Keratinocyte (primary cell): Measurements from ENCODE around the gene TBCC. TPM values are rescaled to one million over a fixed set of nuclear protein-coding genes. Genes with fewer than 3 reads are reported as not detected.
"Not testable (repeated sequence)": the region's sequence is repeated elsewhere in the genome, so short reads cannot be mapped to it uniquely, and the experiment has no call there.

Experiments used
- DNase-seq: peaks from one replicate; pipeline ENCODE4 v3.0.0-alpha.2; 2011; ENCODE audit warnings: low read depth, missing footprints, low spot score
- FAIRE-seq: peaks from 2 replicates; lab custom pipeline; 2011; peaks lifted over from hg19 to GRCh38; lab: Jason Lieb, UNC
- H2AFZ ChIP-seq: 2 replicates; pipeline ENCODE4 v1.6.0; 2012; ENCODE audit warnings: low read length, control low read depth, inconsistent platforms; ENCODE audit not compliant: control insufficient read depth
- H3K27ac ChIP-seq: 2 replicates; pipeline ENCODE4 v1.5.1; 2011; ENCODE audit warnings: low read length; ENCODE audit not compliant: control insufficient read depth, insufficient read depth
- H3K27me3 ChIP-seq: 3 replicates; pipeline ENCODE4 v1.6.0; 2011; ENCODE audit warnings: low read length; ENCODE audit not compliant: control insufficient read depth, insufficient read depth; ENCODE audit errors: extremely low read depth
- H3K36me3 ChIP-seq, 2 experiments: 2 replicates in 1 of 2; 3 replicates in 1 of 2; pipeline ENCODE4 v1.5.1; 2011; ENCODE audit warnings: low read length in 2 of 2, mild to moderate bottlenecking in 1 of 2; ENCODE audit not compliant: control insufficient read depth in 2 of 2, insufficient read depth in 2 of 2; ENCODE audit errors: extremely low read depth in 1 of 2
- H3K4me1 ChIP-seq: 3 replicates; pipeline ENCODE4 v1.5.1; 2011; ENCODE audit warnings: low read length; ENCODE audit not compliant: control insufficient read depth, insufficient read depth; ENCODE audit errors: extremely low read depth
- H3K4me2 ChIP-seq: 3 replicates; pipeline ENCODE4 v1.6.0; 2011; ENCODE audit warnings: low read depth, low read length; ENCODE audit not compliant: control insufficient read depth, insufficient read depth; ENCODE audit errors: extremely low read depth
- H3K4me3 ChIP-seq, 3 experiments: fragments of 200-600 bp in 1 of 3; sonication (generic) in 1 of 3; 2 replicates in 2 of 3; 3 replicates in 1 of 3; pipeline ENCODE4 v1.5.1; 2011 to 2016; ENCODE audit warnings: low read length in 3 of 3, mild to moderate bottlenecking in 3 of 3, control low read depth in 2 of 3, inconsistent platforms in 1 of 3, low read depth in 1 of 3, mixed read lengths in 1 of 3, mixed run types in 1 of 3, moderate library complexity in 1 of 3; ENCODE audit not compliant: control insufficient read depth in 2 of 3, insufficient read depth in 2 of 3; ENCODE audit errors: extremely low read depth in 1 of 3
- H3K79me2 ChIP-seq: 2 replicates; pipeline ENCODE4 v1.6.0; 2012; ENCODE audit warnings: low read length; ENCODE audit not compliant: control insufficient read depth, insufficient read depth
- H3K9ac ChIP-seq: 3 replicates; pipeline ENCODE4 v1.6.0; 2011; ENCODE audit warnings: low read length; ENCODE audit not compliant: control insufficient read depth, insufficient read depth; ENCODE audit errors: extremely low read depth
- H3K9me1 ChIP-seq: 3 replicates; pipeline ENCODE4 v1.6.0; 2011; ENCODE audit warnings: low read length; ENCODE audit not compliant: control insufficient read depth, insufficient read depth; ENCODE audit errors: extremely low read depth
- H3K9me3 ChIP-seq: 2 replicates; pipeline ENCODE4 v1.5.1; 2012; ENCODE audit warnings: low read depth, low read length; ENCODE audit not compliant: control insufficient read depth
- H4K20me1 ChIP-seq: 3 replicates; pipeline ENCODE4 v1.6.0; 2011; ENCODE audit warnings: low read length; ENCODE audit not compliant: control insufficient read depth, insufficient read depth; ENCODE audit errors: extremely low read depth
- EZH2 ChIP-seq: IDR thresholded peaks from one replicate; pipeline ENCODE4 v1.6.1; 2012; ENCODE audit warnings: inconsistent platforms, mild to moderate bottlenecking, low read length, moderate library complexity
- dilution Hi-C: fragments of 300-500 bp; cut with MboI; formaldehyde crosslinking; loops from one replicate; pipeline ENCODE4 v1.7.0; 2020; ENCODE audit warnings: low sequenced_read_pairs; ENCODE audit not compliant: extremely low pct_ligation_motif_present
- polyA plus RNA-seq, 5 experiments: library from polyadenylated mRNA; depleted of rRNA in 3 of 5; stranded (reverse) in 3 of 5; stranded (forward) in 1 of 5; unstranded in 1 of 5; fragments of >200 nt; gene quantifications; 1 replicate in 1 of 5; 2 replicates in 3 of 5; 3 replicates in 1 of 5; pipeline versions ENCODE4 v1.2.1 to v1.2.3, GENCODE V29; 2011 to 2012; ENCODE audit warnings: missing spikeins in 2 of 5, low read depth in 1 of 5, low replicate concordance in 1 of 5
- TF ChIP-seq, protein P1 (sequence below), 3 experiments: IDR thresholded peaks in 1 of 3; conservative IDR thresholded peaks in 1 of 3; optimal IDR thresholded peaks in 1 of 3; 2 replicates in 2 of 3; 3 replicates in 1 of 3; pipeline versions ENCODE3 to v1.5.1; 2011; ENCODE audit warnings: low read length in 3 of 3, mild to moderate bottlenecking in 3 of 3, moderate library complexity in 2 of 3, control low read depth in 1 of 3, inconsistent platforms in 1 of 3; ENCODE audit not compliant: insufficient read depth in 2 of 3; ENCODE audit errors: extremely low read depth in 1 of 3

TBCC gene
- polyA plus RNA-seq, 1 donor (not counting 4 experiments of a cell fraction or from before 2014, with no cell fraction given) = 16.7 TPM

DNA sequence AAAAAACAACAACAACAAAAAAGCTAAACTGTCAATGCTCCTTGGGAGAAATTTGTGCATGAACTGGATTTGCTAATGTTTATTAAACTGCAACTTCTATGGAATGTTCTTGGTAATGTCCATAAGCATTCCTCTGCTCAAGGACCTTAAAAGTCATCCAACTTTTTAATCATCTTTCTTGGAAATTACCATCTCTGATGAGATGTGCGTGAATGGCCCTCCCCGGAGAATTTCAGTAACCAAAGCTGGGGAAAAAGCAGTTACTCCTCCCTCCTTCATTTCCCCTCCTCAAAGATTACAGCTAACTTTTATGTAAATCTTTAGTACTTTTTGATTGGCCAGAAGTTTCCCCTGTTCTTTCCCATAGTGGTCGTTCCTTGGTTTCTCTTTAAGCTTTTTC, 5.2 kb downstream of the TBCC start:
- dilution Hi-C loops = no loop called here
- no peak for DNase-seq

GRCh38 chr6:42735976-42736375, 9.9 kb downstream of the TBCC start:
- H3K27me3 ChIP-seq = no peaks in the 10 kb centered on the region
- dilution Hi-C loops = no loop called here
- H3K9me3 ChIP-seq = no peaks in the 10 kb centered on the region
- no peak for TF ChIP-seq EZH2
- TF ChIP-seq, protein P1, sequence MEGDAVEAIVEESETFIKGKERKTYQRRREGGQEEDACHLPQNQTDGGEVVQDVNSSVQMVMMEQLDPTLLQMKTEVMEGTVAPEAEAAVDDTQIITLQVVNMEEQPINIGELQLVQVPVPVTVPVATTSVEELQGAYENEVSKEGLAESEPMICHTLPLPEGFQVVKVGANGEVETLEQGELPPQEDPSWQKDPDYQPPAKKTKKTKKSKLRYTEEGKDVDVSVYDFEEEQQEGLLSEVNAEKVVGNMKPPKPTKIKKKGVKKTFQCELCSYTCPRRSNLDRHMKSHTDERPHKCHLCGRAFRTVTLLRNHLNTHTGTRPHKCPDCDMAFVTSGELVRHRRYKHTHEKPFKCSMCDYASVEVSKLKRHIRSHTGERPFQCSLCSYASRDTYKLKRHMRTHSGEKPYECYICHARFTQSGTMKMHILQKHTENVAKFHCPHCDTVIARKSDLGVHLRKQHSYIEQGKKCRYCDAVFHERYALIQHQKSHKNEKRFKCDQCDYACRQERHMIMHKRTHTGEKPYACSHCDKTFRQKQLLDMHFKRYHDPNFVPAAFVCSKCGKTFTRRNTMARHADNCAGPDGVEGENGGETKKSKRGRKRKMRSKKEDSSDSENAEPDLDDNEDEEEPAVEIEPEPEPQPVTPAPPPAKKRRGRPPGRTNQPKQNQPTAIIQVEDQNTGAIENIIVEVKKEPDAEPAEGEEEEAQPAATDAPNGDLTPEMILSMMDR (optimal IDR thresholded peaks at IDR 0.05 in 1 of 3, IDR thresholded peaks at IDR 0.05 in 1 of 3, conservative IDR thresholded peaks at IDR 0.05 in 1 of 3; ENCODE audit: extremely low read depth in 1 of 3, insufficient read depth in 2 of 3, low read length in 3 of 3) = no peak
- no peaks in the 10 kb centered on the region for H3K79me2 ChIP-seq
- H3K27ac ChIP-seq = no peak overlapping the region
- H3K4me2 ChIP-seq = no peak overlapping the region
- no peaks in the 10 kb centered on the region for H4K20me1 ChIP-seq
- no peak overlapping the region for H2AFZ ChIP-seq
- H3K4me1 ChIP-seq = no peaks in the 10 kb centered on the region
- DNase-seq (no peak), FAIRE-seq (no peak)
- no peaks in the 10 kb centered on the region for H3K9me1 ChIP-seq
- H3K9ac ChIP-seq = no peak overlapping the region
- H3K4me3 ChIP-seq = no peak overlapping the region
- H3K36me3 ChIP-seq = no peaks in the 10 kb centered on the region

More for the DNA sequence above, 5.2 kb downstream of the TBCC start:
- Histone ChIP-seq H3K4me3 (no peak overlapping the region), H2AFZ (no peak overlapping the region), H3K9me1 (no peaks in the 10 kb centered on the region), H3K27ac (no peak overlapping the region), H3K36me3 (no peaks in the 10 kb centered on the region), H4K20me1 (no peaks in the 10 kb centered on the region), H3K79me2 (peaks cover 21% of the 10 kb centered on the region), H3K4me2 (no peak overlapping the region), H3K9me3 (no peaks in the 10 kb centered on the region), H3K4me1 (peaks cover 20% of the 10 kb centered on the region), H3K27me3 (no peaks in the 10 kb centered on the region), H3K9ac (no peak overlapping the region)
- TF ChIP-seq, protein P1 (optimal IDR thresholded peaks at IDR 0.05 in 1 of 3, IDR thresholded peaks at IDR 0.05 in 1 of 3, conservative IDR thresholded peaks at IDR 0.05 in 1 of 3; ENCODE audit: extremely low read depth in 1 of 3, insufficient read depth in 2 of 3, low read length in 3 of 3) = no peak
- FAIRE-seq = no peak

DNA sequence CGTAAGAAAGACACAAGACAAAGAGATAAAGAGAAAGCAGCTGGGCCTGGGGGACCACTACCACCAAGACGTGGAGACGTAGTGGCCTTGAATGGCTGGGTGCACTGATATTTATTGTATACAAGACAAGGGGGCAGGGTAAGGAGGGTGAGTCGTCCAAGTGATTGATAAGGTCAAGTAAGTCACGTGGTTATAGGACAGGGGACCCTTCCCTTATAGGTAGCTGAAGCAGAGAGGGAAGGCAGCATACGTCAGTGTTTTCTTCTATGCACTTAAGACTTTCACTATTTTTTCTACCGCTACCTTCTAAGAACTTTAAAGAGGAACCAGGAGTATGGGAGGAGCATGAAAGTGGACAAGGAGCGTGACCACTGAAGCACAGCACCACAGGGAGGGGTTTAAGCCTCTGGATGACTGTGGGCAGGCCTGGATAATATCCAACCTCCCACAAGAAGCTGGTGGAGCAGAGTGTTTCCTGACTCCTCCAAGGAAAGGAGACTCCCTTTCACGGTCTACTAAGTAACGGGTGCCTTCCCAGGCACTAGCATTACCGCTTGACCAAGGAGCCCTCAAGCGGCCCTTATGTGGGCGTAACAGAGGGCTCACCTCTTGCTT, 11.9 kb downstream of the TBCC start:
- H3K27me3 ChIP-seq, DNase-seq, FAIRE-seq, H4K20me1 ChIP-seq, H3K9me1 ChIP-seq, H3K9me3 ChIP-seq, H3K36me3 ChIP-seq, H3K4me2 ChIP-seq, H3K9ac ChIP-seq, dilution Hi-C loops, H3K4me3 ChIP-seq, H3K27ac ChIP-seq, H3K79me2 ChIP-seq, H2AFZ ChIP-seq, H3K4me1 ChIP-seq: not testable (repeated sequence)
